ENCODE data around the gene CERKL.
A peak's percentile ranks its signal among the peaks of the same experiment; 100 is the strongest.
"Not testable (repeated sequence)": the region's sequence is repeated elsewhere in the genome, so short reads cannot be mapped to it uniquely, and the experiment has no call there.

Gene CERKL, protein sequence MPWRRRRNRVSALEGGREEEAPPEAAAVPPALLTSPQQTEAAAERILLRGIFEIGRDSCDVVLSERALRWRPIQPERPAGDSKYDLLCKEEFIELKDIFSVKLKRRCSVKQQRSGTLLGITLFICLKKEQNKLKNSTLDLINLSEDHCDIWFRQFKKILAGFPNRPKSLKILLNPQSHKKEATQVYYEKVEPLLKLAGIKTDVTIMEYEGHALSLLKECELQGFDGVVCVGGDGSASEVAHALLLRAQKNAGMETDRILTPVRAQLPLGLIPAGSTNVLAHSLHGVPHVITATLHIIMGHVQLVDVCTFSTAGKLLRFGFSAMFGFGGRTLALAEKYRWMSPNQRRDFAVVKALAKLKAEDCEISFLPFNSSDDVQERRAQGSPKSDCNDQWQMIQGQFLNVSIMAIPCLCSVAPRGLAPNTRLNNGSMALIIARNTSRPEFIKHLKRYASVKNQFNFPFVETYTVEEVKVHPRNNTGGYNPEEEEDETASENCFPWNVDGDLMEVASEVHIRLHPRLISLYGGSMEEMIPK

DNA sequence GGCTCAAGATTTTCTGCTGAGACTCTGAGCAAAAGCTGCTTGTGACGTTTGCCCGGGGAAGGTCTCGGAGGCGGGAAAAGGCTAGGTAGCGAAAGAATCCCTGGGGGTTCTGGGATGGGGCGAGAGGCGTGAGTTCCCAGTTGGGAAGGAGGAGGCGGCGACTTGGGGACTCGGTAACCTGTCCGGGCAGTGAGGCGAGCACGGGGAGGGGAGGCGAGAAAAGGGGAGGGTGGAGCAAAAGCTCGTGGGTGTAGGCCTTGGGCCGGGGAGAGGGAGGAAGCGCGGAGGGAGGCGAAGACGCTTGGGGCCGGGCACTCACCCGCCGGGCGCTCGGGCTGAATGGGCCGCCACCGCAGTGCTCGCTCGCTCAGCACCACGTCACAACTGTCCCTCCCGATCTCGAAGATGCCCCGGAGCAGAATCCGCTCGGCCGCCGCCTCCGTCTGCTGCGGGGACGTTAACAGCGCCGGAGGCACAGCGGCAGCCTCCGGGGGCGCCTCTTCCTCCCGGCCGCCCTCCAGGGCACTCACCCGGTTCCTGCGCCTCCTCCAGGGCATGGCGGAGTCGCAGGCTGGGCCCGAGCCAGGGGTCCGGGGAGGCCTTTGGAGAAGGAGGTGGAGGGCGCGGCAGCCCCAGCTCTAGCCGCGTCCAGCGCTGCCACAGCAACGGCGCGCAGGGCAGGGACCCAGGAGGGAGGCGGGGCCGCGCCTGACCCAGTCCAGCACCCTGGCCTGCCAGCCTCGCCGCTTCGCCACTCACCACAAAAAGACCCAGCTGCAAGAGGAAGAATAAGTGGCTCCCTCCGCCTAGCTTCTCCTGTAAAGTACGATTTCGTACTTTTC lies at the start of gene CERKL:
TSS of gene CERKL (minus strand) at position 656 of the 842 bp plus-strand sequence. CDS start at position 557, 99 bp downstream.
- peak; percentile 93 to 96 for DNase-seq

DNA sequence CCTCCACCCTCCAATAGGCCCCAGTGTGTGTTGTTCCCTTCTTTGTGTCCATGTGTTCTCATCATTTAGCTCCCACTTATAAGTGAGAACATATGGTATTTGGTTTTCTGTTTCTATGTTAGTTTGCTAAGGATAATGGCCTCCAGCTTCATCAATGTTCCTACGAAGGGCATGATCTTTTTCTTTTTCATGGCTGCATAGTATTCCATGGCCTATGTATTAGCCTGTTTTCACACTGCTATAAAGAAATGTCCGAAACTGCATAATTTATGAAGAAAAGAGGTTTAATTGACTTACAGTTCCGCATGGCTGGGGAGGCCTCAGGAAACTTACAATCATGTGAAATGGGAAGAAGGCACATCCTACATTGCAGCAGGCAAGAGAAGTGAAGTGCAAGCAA lies 45.6 kb upstream of the CERKL start:
- not testable (repeated sequence) for DNase-seq

DNA sequence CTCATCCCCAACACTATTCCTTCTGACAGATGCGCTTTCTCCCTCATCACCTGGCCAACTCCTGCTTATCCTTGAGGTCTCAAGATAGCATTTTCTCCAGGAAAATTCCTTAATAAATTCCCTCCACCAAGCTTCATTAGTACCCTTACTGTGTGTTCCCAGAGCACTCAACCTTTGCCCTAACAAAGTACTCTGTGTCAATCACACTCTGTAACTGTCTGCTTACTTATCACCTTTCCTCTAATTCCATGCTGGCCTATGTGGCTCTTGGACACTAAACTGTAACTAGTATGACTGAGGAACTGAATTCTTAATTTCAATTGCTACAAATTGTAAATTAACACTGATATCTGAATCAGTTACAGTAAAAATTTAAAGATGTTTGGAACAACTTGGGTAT lies 41.3 kb upstream of the CERKL start:
- DNase-seq = no peak

DNA sequence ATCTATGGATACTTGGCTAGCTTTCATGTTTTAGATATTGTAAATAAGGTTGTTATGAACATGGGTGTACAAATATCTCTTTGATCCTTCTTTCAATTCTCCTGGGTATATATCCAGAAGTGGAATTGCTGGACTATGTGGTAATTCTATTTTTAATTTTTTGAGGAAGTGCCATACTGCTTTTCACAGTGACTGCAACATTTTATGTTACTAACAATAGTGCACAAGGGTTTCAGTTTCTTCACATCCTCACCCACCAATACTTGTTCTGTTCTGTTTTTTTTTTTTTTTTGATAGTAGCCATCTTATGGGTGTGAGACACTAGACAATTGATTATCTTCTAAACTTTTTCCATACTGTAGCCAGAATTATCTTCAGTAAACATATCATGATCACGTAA lies 40.7 kb upstream of the CERKL start:
- no peak for DNase-seq

DNA sequence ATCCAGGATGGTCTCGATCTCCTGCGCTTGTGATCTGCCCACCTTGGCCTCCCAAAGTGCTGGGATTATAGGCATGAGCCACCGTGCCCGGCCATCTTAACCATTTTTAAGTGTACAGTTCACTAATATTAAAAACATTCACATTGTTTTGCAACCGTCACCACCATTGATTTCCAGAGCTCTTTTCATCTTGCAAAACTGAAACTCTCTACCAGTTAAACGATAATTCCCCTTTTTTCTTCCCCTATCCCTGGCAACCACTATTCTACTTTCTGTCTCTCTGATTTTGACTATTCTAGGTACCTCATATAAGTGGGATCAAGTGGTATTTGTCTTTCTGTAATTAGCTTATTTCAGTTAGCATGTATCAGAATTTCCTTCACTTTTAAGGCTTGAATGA lies 40.2 kb upstream of the CERKL start:
- DNase-seq = no peak

DNA sequence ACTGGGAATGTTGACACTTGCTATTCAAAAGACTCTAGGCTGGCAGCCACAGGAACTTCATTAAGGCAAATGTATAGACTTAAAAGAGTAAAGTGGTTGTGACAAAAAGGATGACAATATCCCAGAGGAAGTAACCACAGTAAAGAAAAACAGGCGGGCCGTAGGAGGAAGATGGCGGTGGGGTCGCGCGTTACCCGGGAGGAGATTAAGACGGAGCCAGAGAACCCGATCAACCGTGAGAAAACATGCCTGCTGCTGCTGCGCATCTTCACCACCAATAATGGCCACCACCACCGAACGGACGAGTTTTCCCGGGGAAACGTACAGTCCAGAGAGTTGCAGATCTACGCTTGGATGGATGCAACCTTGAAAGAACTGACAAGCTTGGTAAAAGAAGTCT lies 37.4 kb upstream of the CERKL start:
- no peak for DNase-seq

DNA sequence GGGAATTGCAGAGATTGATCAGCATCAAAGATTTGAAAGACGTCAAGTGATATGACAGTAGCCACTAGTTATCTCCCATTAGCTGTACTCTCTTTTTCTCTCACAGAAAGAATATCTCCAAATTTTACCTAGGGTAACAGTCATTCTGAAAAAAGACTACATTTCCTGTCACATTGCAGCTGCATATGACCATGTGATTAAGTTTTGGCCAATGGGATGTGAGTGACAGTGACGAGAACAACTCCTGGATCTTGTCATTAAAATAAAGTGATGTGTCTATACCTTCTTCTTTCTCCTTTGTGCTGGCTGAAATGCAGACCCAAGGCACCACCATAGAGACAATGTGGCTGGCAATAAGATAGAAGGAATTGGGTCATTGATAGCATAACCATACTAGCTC lies 34.0 kb upstream of the CERKL start:
- no peak for DNase-seq

DNA sequence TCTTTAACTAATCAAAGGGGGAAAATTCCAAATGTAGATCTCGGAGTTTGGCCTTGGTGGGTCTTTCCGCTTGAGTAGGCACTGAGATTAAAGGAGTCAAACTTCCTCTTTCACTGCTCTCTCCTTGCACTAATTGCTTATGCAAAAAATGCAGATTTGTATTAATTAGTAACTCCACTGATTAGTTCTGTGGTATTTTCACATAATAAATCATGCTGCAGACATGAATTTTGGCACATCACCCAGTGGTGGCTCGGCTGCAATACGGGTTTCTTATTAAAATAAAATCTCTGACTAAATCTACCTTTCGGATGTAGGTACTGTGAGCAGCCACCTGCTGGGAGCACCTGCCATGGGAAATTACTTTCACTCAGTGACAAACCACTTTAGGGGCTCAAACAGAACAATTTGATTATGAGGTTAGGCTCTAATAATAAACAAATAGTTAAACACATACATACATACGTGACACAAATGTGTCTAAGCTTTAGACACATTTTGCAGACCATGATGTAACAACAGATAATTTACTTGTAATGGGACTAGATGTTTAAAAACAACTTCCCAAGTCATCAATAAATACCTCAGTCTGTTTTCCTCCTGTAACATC lies 29.8 kb upstream of the CERKL start:
- peak in 1 of 2 experiments; percentile 27 for DNase-seq

DNA sequence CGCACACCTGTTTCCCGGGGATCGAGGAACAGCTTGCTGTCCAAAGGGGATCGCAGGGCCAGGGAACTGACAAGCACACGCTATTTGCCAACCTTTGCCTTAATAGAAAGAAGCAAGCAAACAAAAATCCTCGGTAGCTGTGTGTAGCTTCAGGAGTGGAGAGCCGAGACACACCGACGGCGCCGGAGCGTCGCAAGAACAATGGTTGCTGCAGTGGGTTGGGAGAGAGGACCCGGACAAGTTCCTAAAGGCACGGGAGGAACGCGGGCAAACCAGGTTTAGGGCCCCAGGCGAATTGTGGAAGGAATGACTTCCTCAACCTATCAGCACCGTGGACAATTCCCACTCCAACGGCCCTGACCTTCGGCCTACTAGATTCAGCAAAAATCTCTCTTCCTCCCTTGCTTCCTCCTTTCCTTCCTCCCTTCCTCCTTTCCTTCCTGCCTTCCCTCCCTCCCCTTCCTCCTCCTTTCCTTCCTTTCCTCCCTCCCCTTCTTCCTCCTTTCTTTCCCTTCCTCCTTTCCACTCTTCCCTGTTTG lies 28.3 kb upstream of the CERKL start:
- peak in 1 of 2 experiments; percentile 74 for DNase-seq

DNA sequence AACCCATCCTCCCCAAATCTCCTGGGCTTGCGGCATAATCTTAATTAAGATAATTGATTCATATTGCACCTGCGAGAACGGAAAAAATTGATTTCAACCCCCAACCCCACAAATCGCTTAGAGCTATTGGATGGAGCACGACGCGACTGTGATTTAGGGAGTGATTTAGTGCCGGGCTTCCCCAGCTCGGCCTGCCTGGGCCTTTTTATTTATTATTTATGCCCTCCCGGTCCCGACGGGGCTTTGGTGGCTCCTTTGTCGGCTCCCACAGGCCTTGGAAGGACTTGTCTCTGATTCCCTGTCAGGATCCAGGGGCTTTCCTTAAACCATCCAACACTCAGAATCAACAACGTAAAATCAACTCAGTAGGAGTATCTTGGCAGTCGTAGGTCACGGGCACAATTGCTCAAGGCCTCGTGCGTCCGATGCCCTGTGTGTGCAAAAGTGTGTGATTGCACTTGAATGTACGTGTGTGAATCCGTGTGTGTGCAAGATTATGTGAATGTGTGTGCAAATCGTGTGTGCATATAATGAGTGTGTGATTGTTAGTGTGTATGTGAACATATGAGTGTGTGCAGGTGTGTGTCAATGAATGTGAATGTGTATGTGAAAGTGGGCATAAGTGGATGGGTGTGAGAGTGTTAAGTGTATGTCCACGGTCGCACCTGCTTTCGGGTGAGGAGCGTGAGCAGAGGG lies 27.7 kb upstream of the CERKL start:
- peak in 1 of 2 experiments; percentile 65 for DNase-seq

DNA sequence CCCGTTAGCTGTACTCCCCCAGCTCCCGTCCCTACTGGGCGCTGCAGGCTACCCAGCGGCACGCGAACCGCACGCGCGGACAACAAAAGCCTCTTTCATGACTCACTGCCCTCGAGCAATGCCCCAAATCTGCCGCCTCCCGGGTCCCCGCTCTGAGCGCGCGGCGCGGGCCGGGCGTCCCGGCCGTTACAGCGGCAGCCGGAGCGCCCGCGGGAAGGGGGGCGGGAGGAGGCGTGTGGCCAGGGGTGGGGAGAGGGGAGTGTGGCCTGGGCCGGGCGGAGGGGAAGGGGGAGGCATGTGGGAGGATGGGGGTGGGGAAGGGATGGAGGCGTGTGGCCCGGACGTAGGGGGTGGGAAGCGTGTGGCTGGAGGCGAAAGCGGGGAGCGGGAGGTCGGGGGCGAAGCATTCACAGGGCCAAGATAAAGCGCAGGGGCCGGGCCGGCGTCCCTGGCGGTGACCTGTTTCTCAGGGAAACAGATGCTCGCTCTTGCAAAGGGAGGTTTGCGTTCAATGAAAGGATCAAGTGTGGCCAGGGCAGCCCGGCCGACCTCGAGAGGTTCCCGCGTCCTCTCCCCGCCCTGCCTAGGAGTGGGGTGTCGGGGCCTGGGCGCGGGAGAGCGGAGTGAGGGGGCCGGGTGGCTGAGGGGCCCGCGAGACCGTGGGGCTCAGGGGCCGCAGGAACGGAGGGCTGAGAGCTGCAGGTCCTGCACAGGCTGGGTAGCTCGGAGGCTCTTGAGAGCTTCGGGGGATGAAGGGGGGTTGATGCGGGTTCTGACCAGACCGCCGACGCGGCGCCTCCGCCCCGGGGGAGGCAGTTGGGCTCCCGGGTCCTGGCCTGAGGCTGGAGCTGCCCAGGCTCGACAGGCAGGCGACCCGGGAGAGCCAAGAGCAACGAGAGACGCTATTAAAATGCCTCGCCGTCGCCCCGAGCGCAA lies 26.9 kb upstream of the CERKL start:
- peak in 1 of 2 experiments; percentile 81 for DNase-seq

DNA sequence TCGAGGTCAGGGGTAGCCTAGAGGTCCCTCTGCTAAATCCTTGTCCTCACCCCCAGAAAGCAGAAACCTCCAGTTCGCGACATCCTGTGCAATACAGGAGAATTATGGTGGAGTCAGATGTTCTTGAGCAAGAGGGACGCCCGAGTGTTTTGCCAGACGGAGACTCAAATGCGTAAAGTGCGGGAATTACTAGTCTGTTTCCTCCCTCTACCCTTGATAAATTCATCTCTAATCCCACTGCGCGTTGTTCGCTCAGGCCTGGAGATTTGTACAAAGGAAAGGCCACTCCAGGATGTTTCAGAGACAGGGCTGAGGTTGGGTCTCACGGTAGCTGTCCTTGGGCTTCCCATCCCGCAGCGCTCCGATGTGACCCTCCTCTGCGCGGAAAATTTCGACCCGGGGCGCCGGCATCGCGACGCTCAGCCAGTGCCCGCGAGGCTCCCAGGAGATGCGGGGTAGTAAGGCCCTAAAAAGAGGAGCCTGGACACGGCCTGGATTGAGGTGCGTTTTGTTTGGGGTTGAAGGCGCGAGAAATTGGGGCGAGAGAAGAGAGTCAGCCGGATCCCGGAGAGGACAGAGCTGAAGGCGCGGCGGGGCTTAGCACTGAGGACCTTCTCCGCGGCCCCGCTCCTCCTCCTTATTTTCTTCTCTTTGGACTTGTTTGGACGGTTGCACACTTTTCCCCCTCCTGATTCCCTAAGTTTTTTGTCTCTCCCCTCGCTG lies 26.1 kb upstream of the CERKL start:
- DNase-seq = no peak

DNA sequence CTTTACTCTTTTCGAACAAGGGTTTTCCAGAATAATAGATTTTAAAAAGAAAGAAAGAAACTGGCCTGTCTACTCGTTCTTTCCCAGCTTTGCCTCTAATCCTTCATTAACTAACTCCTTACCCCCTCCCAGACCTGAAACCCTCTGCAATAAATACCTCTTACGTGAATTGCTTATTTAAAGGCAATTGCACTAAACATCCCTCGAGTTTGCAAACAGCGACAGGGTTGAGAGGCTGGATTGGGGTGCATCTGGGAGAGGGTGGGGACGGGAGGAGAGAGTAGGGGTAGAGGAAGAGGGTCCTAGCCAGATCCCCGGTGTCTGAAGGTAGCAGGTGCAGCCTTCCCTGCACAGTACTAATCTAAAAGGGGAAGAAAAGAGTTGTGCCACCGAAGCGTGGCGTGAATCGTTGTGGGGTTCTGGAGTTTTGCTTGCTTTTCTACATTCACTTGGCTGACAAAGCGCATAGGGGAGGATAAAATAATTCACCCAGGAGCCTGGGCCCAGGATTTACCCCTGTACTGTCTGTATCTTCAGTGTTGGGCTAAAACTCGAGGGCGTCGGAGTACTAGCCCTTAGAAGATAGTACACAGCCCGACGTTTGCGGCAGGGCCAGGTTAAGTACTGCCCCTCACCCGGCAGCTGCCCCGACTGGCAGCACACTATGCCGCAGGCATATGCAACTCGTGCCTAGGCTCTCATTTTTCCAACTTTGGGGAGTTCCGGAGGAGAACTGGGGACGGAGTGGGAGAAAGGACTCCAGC lies 25.3 kb upstream of the CERKL start:
- DNase-seq = peak in 1 of 2 experiments; percentile 65

DNA sequence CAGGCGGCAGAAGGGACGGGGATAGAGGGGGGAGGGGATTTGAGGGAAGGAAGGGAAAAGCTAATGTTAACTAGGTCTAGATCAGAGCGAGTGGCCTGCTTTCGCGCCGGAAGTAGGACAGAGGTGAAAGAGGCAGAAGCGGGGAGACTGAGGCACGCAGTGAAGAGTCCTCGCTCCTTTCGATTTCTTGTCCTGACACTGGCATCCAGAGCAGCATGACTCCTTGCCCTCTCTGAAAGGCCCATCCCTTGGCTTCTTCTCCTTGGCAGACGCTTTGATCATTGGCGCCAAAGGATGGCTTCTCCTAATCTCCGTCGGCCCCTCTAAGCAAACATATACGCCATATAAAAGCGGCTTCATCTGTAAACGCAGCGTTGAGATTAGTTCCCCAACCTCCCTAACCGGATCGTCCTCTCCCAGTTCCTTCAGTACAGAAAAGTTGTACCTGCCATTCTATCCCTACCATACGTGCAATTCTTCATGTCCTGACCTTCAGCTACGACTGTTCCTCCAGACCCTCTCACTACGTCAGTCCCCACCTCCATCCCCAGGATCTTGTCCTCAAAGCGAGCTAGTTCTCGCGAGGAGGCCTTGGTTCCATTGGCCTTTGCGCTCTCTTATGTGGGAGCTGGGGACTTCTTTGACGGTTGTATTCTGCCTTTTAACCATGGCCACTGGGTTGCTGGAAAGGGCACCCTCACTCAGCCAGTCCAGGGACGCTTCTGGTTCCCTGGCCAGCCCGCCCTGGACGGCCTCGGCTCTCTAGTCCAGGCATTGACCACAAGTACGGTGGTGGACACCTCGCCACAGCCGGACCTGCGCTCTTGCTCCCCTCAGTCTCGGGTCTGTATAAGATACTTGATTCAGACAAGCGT lies 24.3 kb upstream of the CERKL start:
- peak in 1 of 2 experiments; percentile 92 for DNase-seq

DNA sequence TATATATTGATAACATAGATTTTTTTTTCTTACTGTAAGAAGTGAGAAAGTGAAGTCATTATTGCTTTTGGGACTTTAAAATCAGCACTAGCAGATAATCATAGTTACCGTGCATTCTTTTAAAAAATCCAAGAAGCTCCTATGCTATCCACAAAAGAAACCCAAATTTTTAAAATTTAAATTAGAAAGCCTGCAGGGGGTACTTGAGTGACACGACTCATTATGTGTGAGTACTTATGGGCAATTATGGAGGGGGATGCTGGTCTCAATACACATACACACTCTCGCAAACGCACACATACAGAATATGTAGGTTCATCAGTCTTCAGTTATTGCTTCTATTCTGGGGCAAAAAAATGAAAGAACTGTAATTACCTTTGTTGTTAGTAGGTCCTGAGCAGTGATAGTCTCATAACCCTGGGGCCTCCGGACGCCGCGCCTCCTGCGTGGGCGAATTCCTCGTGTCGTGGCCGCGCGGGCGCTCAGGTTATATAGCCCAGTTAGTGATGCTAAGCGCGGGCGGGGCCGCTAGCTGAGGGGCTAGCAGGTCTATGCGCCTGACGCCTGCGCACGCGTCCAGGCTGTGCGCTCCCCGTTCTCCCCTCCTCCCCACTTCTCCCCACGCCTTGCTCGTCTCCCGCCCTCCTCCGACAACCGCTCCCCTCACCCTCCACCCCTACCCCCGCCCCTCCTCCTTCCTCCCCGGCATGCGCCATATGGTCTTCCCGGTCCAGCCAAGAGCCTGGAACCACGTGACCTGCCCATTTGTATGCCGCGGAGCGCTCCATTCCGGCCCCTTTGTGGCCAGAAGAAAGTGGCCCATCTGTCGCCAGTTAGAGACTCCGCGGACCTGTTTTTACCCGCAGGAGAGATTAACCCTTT lies 23.4 kb upstream of the CERKL start, which contains the start of gene NEUROD1:
TSS of gene NEUROD1 (minus strand) at position 463 of the 882 bp plus-strand sequence. CDS start 1,657 bp downstream, outside the sequence.
- peak; percentile 98 to 99 for DNase-seq

DNA sequence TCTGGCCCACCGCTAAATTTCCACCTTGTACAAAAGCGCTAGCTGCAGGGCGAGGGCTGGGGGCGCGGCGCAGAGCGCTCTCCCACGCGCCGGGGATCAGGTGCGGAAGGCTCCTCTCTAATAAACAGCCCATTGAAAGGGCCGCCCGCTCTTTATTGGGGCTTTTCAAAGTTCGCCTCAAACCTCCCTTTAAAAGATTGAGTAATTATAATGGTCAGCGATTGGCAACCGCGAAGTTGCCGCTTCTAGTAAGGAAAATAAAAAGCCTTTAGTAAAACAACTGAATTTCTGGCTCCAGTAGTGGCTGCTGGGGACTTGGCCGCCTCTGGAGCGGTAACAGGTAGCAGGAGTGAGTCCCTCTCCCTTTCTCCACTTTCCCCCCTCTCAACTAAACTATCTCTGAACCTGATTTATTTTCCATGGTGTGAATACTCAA lies 22.7 kb upstream of the CERKL start:
- peak in 1 of 2 experiments; percentile 56 for DNase-seq
